ENCODE measurements around the gene ZYG11B. TPM values are rescaled to one million over a fixed set of nuclear protein-coding genes. Genes with fewer than 3 reads are reported as not detected.
A peak's percentile ranks its signal among the peaks of the same experiment; 100 is the strongest.
"Not testable (repeated sequence)": the region's sequence is repeated elsewhere in the genome, so short reads cannot be mapped to it uniquely, and the experiment has no call there.

ZYG11B gene
- polyA plus RNA-seq, 1 donor (not counting 4 experiments of a cell fraction or from before 2014, with no cell fraction given): 13.4 TPM

- no peaks in the 10 kb centered on the region for H3K9me1 ChIP-seq (ENCODE audit: control insufficient read depth, extremely low read depth, insufficient read depth, low read length)
- FAIRE-seq (no peak), DNase-seq (ENCODE audit: low read depth, low spot score) (no peak)
- dilution Hi-C loops (cut with MboI; ENCODE audit: extremely low pct_ligation_motif_present, low sequenced_read_pairs): no loop called here
- no peak overlapping the region for H2AFZ ChIP-seq (ENCODE audit: control insufficient read depth, low read length)
- no peak overlapping the region for H3K4me2 ChIP-seq (ENCODE audit: control insufficient read depth, extremely low read depth, insufficient read depth, low read depth, low read length)
- H3K4me3 ChIP-seq (ENCODE audit: control insufficient read depth in 2 of 3, extremely low read depth in 1 of 3, insufficient read depth in 2 of 3, low read depth in 1 of 3, low read length in 3 of 3): no peak overlapping the region
- H3K27me3 ChIP-seq (ENCODE audit: control insufficient read depth, extremely low read depth, insufficient read depth, low read length): no peaks in the 10 kb centered on the region
- no peak overlapping the region for H3K9ac ChIP-seq (ENCODE audit: control insufficient read depth, extremely low read depth, insufficient read depth, low read length)
- peaks cover 2% of the 10 kb centered on the region for H4K20me1 ChIP-seq (ENCODE audit: control insufficient read depth, extremely low read depth, insufficient read depth, low read length)
- no peak overlapping the region for H3K27ac ChIP-seq (ENCODE audit: control insufficient read depth, insufficient read depth, low read length)
- peaks cover 0 to 2% of the 10 kb centered on the region in 2 experiments for H3K36me3 ChIP-seq (ENCODE audit: control insufficient read depth in 2 of 2, extremely low read depth in 1 of 2, insufficient read depth in 2 of 2, low read length in 2 of 2)
- TF ChIP-seq, protein P1, sequence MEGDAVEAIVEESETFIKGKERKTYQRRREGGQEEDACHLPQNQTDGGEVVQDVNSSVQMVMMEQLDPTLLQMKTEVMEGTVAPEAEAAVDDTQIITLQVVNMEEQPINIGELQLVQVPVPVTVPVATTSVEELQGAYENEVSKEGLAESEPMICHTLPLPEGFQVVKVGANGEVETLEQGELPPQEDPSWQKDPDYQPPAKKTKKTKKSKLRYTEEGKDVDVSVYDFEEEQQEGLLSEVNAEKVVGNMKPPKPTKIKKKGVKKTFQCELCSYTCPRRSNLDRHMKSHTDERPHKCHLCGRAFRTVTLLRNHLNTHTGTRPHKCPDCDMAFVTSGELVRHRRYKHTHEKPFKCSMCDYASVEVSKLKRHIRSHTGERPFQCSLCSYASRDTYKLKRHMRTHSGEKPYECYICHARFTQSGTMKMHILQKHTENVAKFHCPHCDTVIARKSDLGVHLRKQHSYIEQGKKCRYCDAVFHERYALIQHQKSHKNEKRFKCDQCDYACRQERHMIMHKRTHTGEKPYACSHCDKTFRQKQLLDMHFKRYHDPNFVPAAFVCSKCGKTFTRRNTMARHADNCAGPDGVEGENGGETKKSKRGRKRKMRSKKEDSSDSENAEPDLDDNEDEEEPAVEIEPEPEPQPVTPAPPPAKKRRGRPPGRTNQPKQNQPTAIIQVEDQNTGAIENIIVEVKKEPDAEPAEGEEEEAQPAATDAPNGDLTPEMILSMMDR (optimal IDR thresholded peaks at IDR 0.05 in 1 of 3, IDR thresholded peaks at IDR 0.05 in 1 of 3, conservative IDR thresholded peaks at IDR 0.05 in 1 of 3; ENCODE audit: extremely low read depth in 1 of 3, insufficient read depth in 2 of 3, low read length in 3 of 3): no peak
- no peak for TF ChIP-seq EZH2 (IDR thresholded peaks at IDR 0.05; ENCODE audit: low read length)
- H3K4me1 ChIP-seq (ENCODE audit: control insufficient read depth, extremely low read depth, insufficient read depth, low read length): no peaks in the 10 kb centered on the region
- no peaks in the 10 kb centered on the region for H3K9me3 ChIP-seq (ENCODE audit: control insufficient read depth, low read depth, low read length)
- no peaks in the 10 kb centered on the region for H3K79me2 ChIP-seq (ENCODE audit: control insufficient read depth, insufficient read depth, low read length)
Observed at GRCh38 chr1:52801011-52801410, 74.8 kb downstream of the ZYG11B start.

DNA sequence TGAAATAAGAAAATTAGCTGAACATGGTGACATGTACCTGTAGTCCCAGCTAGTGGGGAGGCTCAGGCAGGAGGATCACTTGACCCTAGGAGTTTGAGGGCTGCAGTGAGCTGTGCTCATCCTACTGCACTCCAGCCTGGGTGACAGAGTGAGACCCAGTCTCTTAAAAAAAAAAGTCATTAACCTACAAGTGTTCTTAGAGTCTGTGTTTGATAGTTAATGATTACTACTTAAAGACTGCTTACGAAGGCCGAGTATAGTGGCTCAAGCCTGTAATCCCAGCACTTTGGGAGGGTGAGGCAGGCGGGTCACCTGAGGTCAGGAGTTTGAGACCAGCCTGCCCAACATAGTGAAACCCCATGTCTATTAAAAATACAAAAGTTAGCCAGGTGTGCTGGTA, 77.8 kb downstream of the ZYG11B start:
- H3K27ac ChIP-seq (ENCODE audit: control insufficient read depth, insufficient read depth, low read length); H2AFZ ChIP-seq (ENCODE audit: control insufficient read depth, low read length); H3K4me2 ChIP-seq (ENCODE audit: control insufficient read depth, extremely low read depth, insufficient read depth, low read depth, low read length); H3K9me3 ChIP-seq (ENCODE audit: control insufficient read depth, low read depth, low read length); H3K9ac ChIP-seq (ENCODE audit: control insufficient read depth, extremely low read depth, insufficient read depth, low read length); H4K20me1 ChIP-seq (ENCODE audit: control insufficient read depth, extremely low read depth, insufficient read depth, low read length); H3K79me2 ChIP-seq (ENCODE audit: control insufficient read depth, insufficient read depth, low read length); H3K27me3 ChIP-seq (ENCODE audit: control insufficient read depth, extremely low read depth, insufficient read depth, low read length); H3K4me1 ChIP-seq (ENCODE audit: control insufficient read depth, extremely low read depth, insufficient read depth, low read length); H3K9me1 ChIP-seq (ENCODE audit: control insufficient read depth, extremely low read depth, insufficient read depth, low read length); FAIRE-seq; H3K36me3 ChIP-seq (ENCODE audit: control insufficient read depth in 2 of 2, extremely low read depth in 1 of 2, insufficient read depth in 2 of 2, low read length in 2 of 2); DNase-seq (ENCODE audit: low read depth, low spot score); dilution Hi-C loops (cut with MboI; ENCODE audit: extremely low pct_ligation_motif_present, low sequenced_read_pairs); H3K4me3 ChIP-seq (ENCODE audit: control insufficient read depth in 2 of 3, extremely low read depth in 1 of 3, insufficient read depth in 2 of 3, low read depth in 1 of 3, low read length in 3 of 3): not testable (repeated sequence)

DNA sequence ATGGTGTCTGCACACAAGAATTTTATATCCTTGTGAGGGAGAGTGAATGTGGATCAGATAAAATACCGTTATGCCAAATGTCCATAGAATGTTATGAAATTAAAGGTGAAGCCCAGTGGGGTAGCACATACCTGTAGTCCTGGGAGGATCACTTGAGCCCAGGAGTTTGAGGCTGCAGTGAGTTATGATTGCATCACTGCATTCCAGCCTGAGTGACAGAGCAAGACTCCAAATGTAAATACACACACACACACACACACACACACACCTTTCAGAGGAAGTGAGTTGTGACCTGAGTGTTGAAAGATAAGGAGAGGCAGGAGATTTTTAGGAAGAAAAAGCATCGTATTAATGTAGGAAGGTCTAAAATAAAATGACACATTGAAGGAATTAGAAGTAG, 88.2 kb downstream of the ZYG11B start:
- TF ChIP-seq EZH2 (IDR thresholded peaks at IDR 0.05; ENCODE audit: low read length): no peak
- TF ChIP-seq, protein P1 (optimal IDR thresholded peaks at IDR 0.05 in 1 of 3, IDR thresholded peaks at IDR 0.05 in 1 of 3, conservative IDR thresholded peaks at IDR 0.05 in 1 of 3; ENCODE audit: extremely low read depth in 1 of 3, insufficient read depth in 2 of 3, low read length in 3 of 3): no peak
- H3K36me3 ChIP-seq (ENCODE audit: control insufficient read depth in 2 of 2, extremely low read depth in 1 of 2, insufficient read depth in 2 of 2, low read length in 2 of 2): peaks cover 0 to 5% of the 10 kb centered on the region in 2 experiments

DNA sequence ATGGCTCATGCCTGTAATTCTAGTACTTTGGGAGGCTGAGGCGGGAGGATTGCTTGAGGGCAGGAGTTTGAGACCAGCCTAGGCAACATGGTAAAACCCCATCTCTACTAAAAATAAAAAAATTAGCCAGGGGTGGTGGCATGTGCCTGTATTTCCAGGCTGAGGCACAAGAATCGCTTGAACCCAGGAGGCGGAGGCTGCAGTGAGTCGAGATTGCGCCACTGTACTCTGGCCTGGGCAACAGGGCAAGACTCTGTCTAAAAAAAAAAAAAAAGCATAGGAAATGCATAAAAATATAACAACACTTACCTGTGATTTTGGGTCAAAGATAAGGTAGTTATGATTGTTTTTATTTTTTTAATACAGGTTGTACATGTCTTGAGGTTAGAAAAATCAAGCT, 94.6 kb downstream of the ZYG11B start:
- H3K27ac ChIP-seq (ENCODE audit: control insufficient read depth, insufficient read depth, low read length); H3K9ac ChIP-seq (ENCODE audit: control insufficient read depth, extremely low read depth, insufficient read depth, low read length); H3K9me1 ChIP-seq (ENCODE audit: control insufficient read depth, extremely low read depth, insufficient read depth, low read length); H3K4me3 ChIP-seq (ENCODE audit: control insufficient read depth in 2 of 3, extremely low read depth in 1 of 3, insufficient read depth in 2 of 3, low read depth in 1 of 3, low read length in 3 of 3); H4K20me1 ChIP-seq (ENCODE audit: control insufficient read depth, extremely low read depth, insufficient read depth, low read length); H3K79me2 ChIP-seq (ENCODE audit: control insufficient read depth, insufficient read depth, low read length); H2AFZ ChIP-seq (ENCODE audit: control insufficient read depth, low read length); H3K4me2 ChIP-seq (ENCODE audit: control insufficient read depth, extremely low read depth, insufficient read depth, low read depth, low read length); H3K9me3 ChIP-seq (ENCODE audit: control insufficient read depth, low read depth, low read length); H3K36me3 ChIP-seq (ENCODE audit: control insufficient read depth in 2 of 2, extremely low read depth in 1 of 2, insufficient read depth in 2 of 2, low read length in 2 of 2); FAIRE-seq; DNase-seq (ENCODE audit: low read depth, low spot score); H3K4me1 ChIP-seq (ENCODE audit: control insufficient read depth, extremely low read depth, insufficient read depth, low read length); H3K27me3 ChIP-seq (ENCODE audit: control insufficient read depth, extremely low read depth, insufficient read depth, low read length); dilution Hi-C loops (cut with MboI; ENCODE audit: extremely low pct_ligation_motif_present, low sequenced_read_pairs): not testable (repeated sequence)

More for the DNA sequence above, 88.2 kb downstream of the ZYG11B start:
- H3K9me3 ChIP-seq (ENCODE audit: control insufficient read depth, low read depth, low read length): no peaks in the 10 kb centered on the region
- no peak overlapping the region for H3K9ac ChIP-seq (ENCODE audit: control insufficient read depth, extremely low read depth, insufficient read depth, low read length)
- peaks cover 3% of the 10 kb centered on the region for H3K4me1 ChIP-seq (ENCODE audit: control insufficient read depth, extremely low read depth, insufficient read depth, low read length)
- H3K27ac ChIP-seq (ENCODE audit: control insufficient read depth, insufficient read depth, low read length): no peak overlapping the region
- no peaks in the 10 kb centered on the region for H4K20me1 ChIP-seq (ENCODE audit: control insufficient read depth, extremely low read depth, insufficient read depth, low read length)
- DNase-seq (ENCODE audit: low read depth, low spot score) (peak; percentile 15), FAIRE-seq (peak; percentile 73)
- no peak overlapping the region for H3K4me3 ChIP-seq (ENCODE audit: control insufficient read depth in 2 of 3, extremely low read depth in 1 of 3, insufficient read depth in 2 of 3, low read depth in 1 of 3, low read length in 3 of 3)
- no peak overlapping the region for H3K4me2 ChIP-seq (ENCODE audit: control insufficient read depth, extremely low read depth, insufficient read depth, low read depth, low read length)
- no peaks in the 10 kb centered on the region for H3K79me2 ChIP-seq (ENCODE audit: control insufficient read depth, insufficient read depth, low read length)
- H3K27me3 ChIP-seq (ENCODE audit: control insufficient read depth, extremely low read depth, insufficient read depth, low read length): no peaks in the 10 kb centered on the region
- dilution Hi-C loops (cut with MboI; ENCODE audit: extremely low pct_ligation_motif_present, low sequenced_read_pairs): no loop called here
- H3K9me1 ChIP-seq (ENCODE audit: control insufficient read depth, extremely low read depth, insufficient read depth, low read length): no peaks in the 10 kb centered on the region
- H2AFZ ChIP-seq (ENCODE audit: control insufficient read depth, low read length): no peak overlapping the region

Data from keratinocyte (primary cell).